Measurements from ENCODE around the gene MAP2K6.
A peak's percentile ranks its signal among the peaks of the same experiment; 100 is the strongest.

The MAP2K6 gene

GRCh38 chr17:69495787-69496186 is 81.3 kb downstream of the MAP2K6 start:
- no peak overlapping the region for H3K4me3 Mint-ChIP-seq
- no peaks in the 10 kb centered on the region for H3K36me3 Mint-ChIP-seq (ENCODE audit: insufficient read depth)
- no peaks in the 10 kb centered on the region for H3K27me3 Mint-ChIP-seq
- no peak overlapping the region for H3K27ac Mint-ChIP-seq
- no peak for DNase-seq
- H3K4me1 Mint-ChIP-seq (ENCODE audit: low read depth in 2 of 2): peaks cover 21 to 35% of the 10 kb centered on the region in 2 donors
- no peaks in the 10 kb centered on the region for H3K9me3 Mint-ChIP-seq
- ATAC-seq (replicated peaks): no peak

- Mint-ChIP-seq H3K4me1 (ENCODE audit: low read depth in 2 of 2) (peaks cover 25 to 28% of the 10 kb centered on the region in 2 donors), H3K4me3 (no peak overlapping the region), H3K9me3 (no peaks in the 10 kb centered on the region), H3K27ac (peak overlapping the region in 1 of 2 donors; percentile 63), H3K36me3 (ENCODE audit: insufficient read depth) (no peaks in the 10 kb centered on the region), H3K27me3 (no peaks in the 10 kb centered on the region)
- ATAC-seq (replicated peaks) (no peak), DNase-seq (no peak)
These were observed 82.7 kb downstream of the MAP2K6 start for GRCh38 chr17:69497161-69497560.

GRCh38 chr17:69499318-69499717 is 84.8 kb downstream of the MAP2K6 start:
- DNase-seq (no peak), ATAC-seq (replicated peaks) (no peak)
- H3K4me1 Mint-ChIP-seq (ENCODE audit: low read depth in 2 of 2): peaks cover 27 to 28% of the 10 kb centered on the region in 2 donors
- no peaks in the 10 kb centered on the region for H3K9me3 Mint-ChIP-seq
- no peak overlapping the region for H3K4me3 Mint-ChIP-seq
- no peaks in the 10 kb centered on the region for H3K27me3 Mint-ChIP-seq
- no peaks in the 10 kb centered on the region for H3K36me3 Mint-ChIP-seq (ENCODE audit: insufficient read depth)
- H3K27ac Mint-ChIP-seq: no peak overlapping the region

GRCh38 chr17:69500911-69501429 is 86.5 kb downstream of the MAP2K6 start:
- H3K27me3 Mint-ChIP-seq: no peaks in the 10 kb centered on the region
- peaks cover 27 to 28% of the 10 kb centered on the region in 2 donors for H3K4me1 Mint-ChIP-seq (ENCODE audit: low read depth in 2 of 2)
- H3K4me3 Mint-ChIP-seq: no peak overlapping the region
- DNase-seq (no peak), ATAC-seq (replicated peaks) (no peak)
- H3K9me3 Mint-ChIP-seq: no peaks in the 10 kb centered on the region
- H3K36me3 Mint-ChIP-seq (ENCODE audit: insufficient read depth): no peaks in the 10 kb centered on the region
- H3K27ac Mint-ChIP-seq: peak overlapping the region in 1 of 2 donors; percentile 14

GRCh38 chr17:69501591-69502468 is 87.3 kb downstream of the MAP2K6 start:
- no peaks in the 10 kb centered on the region for H3K36me3 Mint-ChIP-seq (ENCODE audit: insufficient read depth)
- peaks cover 25 to 29% of the 10 kb centered on the region in 2 donors for H3K4me1 Mint-ChIP-seq (ENCODE audit: low read depth in 2 of 2)
- DNase-seq (no peak), ATAC-seq (replicated peaks) (no peak)
- H3K4me3 Mint-ChIP-seq: no peak overlapping the region
- H3K9me3 Mint-ChIP-seq: no peaks in the 10 kb centered on the region
- no peaks in the 10 kb centered on the region for H3K27me3 Mint-ChIP-seq
- H3K27ac Mint-ChIP-seq: peak overlapping the region in 1 of 2 donors; percentile 50

- Mint-ChIP-seq H3K4me3 (no peak overlapping the region), H3K4me1 (ENCODE audit: low read depth in 2 of 2) (peaks cover 15 to 26% of the 10 kb centered on the region in 2 donors), H3K27ac (peak overlapping the region in 1 of 2 donors; percentile 64), H3K27me3 (no peaks in the 10 kb centered on the region), H3K36me3 (ENCODE audit: insufficient read depth) (no peaks in the 10 kb centered on the region), H3K9me3 (no peaks in the 10 kb centered on the region)
- DNase-seq (no peak), ATAC-seq (replicated peaks) (no peak)
These were observed 89.2 kb downstream of the MAP2K6 start for GRCh38 chr17:69503711-69504110.

- DNase-seq (no peak), ATAC-seq (replicated peaks) (no peak)
- H3K4me3 Mint-ChIP-seq: no peak overlapping the region
- no peaks in the 10 kb centered on the region for H3K9me3 Mint-ChIP-seq
- peaks cover 11 to 26% of the 10 kb centered on the region in 2 donors for H3K4me1 Mint-ChIP-seq (ENCODE audit: low read depth in 2 of 2)
- no peaks in the 10 kb centered on the region for H3K36me3 Mint-ChIP-seq (ENCODE audit: insufficient read depth)
- peak overlapping the region; percentile 13 to 20 for H3K27ac Mint-ChIP-seq
- no peaks in the 10 kb centered on the region for H3K27me3 Mint-ChIP-seq
These were observed 91.2 kb downstream of the MAP2K6 start for GRCh38 chr17:69505740-69506139.

- H3K4me3 Mint-ChIP-seq: no peak overlapping the region
- no peak for ATAC-seq (replicated peaks)
- H3K9me3 Mint-ChIP-seq: no peaks in the 10 kb centered on the region
These were observed 92.0 kb downstream of the MAP2K6 start for GRCh38 chr17:69506489-69506888.

GRCh38 chr17:69508814-69509213 is 94.3 kb downstream of the MAP2K6 start:
- DNase-seq: no peak
- Mint-ChIP-seq H3K27me3 (no peaks in the 10 kb centered on the region), H3K36me3 (ENCODE audit: insufficient read depth) (peaks cover 3% of the 10 kb centered on the region), H3K4me3 (no peak overlapping the region), H3K27ac (no peak overlapping the region), H3K4me1 (ENCODE audit: low read depth in 2 of 2) (peaks cover 2 to 22% of the 10 kb centered on the region in 2 donors), H3K9me3 (no peaks in the 10 kb centered on the region)
- ATAC-seq (replicated peaks): no peak

More at GRCh38 chr17:69506489-69506888, 92.0 kb downstream of the MAP2K6 start:
- Mint-ChIP-seq H3K36me3 (ENCODE audit: insufficient read depth) (no peaks in the 10 kb centered on the region), H3K4me1 (ENCODE audit: low read depth in 2 of 2) (peaks cover 13 to 30% of the 10 kb centered on the region in 2 donors), H3K27ac (no peak overlapping the region), H3K27me3 (no peaks in the 10 kb centered on the region)
- DNase-seq: no peak

GRCh38 chr17:69511250-69511649 is 96.8 kb downstream of the MAP2K6 start:
- H3K9me3 Mint-ChIP-seq: no peaks in the 10 kb centered on the region
- ATAC-seq (replicated peaks) (no peak), DNase-seq (no peak)
- no peaks in the 10 kb centered on the region for H3K27me3 Mint-ChIP-seq
- no peak overlapping the region for H3K4me3 Mint-ChIP-seq
- H3K4me1 Mint-ChIP-seq (ENCODE audit: low read depth in 2 of 2): peaks cover 2 to 21% of the 10 kb centered on the region in 2 donors
- H3K36me3 Mint-ChIP-seq (ENCODE audit: insufficient read depth): peaks cover 5% of the 10 kb centered on the region
- no peak overlapping the region for H3K27ac Mint-ChIP-seq

GRCh38 chr17:69512946-69513345 is 98.4 kb downstream of the MAP2K6 start:
- Mint-ChIP-seq H3K4me3 (no peak overlapping the region), H3K9me3 (no peaks in the 10 kb centered on the region), H3K36me3 (ENCODE audit: insufficient read depth) (peaks cover 9% of the 10 kb centered on the region), H3K27ac (no peak overlapping the region), H3K4me1 (ENCODE audit: low read depth in 2 of 2) (peaks cover 2 to 9% of the 10 kb centered on the region in 2 donors), H3K27me3 (no peaks in the 10 kb centered on the region)
- ATAC-seq (replicated peaks) (no peak), DNase-seq (no peak)

- H3K4me1 Mint-ChIP-seq (ENCODE audit: low read depth in 2 of 2): peaks cover 2 to 3% of the 10 kb centered on the region in 2 donors
- H3K27me3 Mint-ChIP-seq: no peaks in the 10 kb centered on the region
- no peak overlapping the region for H3K27ac Mint-ChIP-seq
- H3K9me3 Mint-ChIP-seq: no peaks in the 10 kb centered on the region
- no peak overlapping the region for H3K4me3 Mint-ChIP-seq
- ATAC-seq (replicated peaks): no peak
- peaks cover 32% of the 10 kb centered on the region for H3K36me3 Mint-ChIP-seq (ENCODE audit: insufficient read depth)
- no peak for DNase-seq
These were observed 101.7 kb downstream of the MAP2K6 start for GRCh38 chr17:69516225-69516624.

GRCh38 chr17:69516911-69517310 is 102.4 kb downstream of the MAP2K6 start:
- Mint-ChIP-seq H3K4me1 (ENCODE audit: low read depth in 2 of 2) (no peaks in the 10 kb centered on the region), H3K4me3 (no peak overlapping the region), H3K27me3 (no peaks in the 10 kb centered on the region), H3K36me3 (ENCODE audit: insufficient read depth) (peaks cover 36% of the 10 kb centered on the region), H3K9me3 (no peaks in the 10 kb centered on the region), H3K27ac (peak overlapping the region in 1 of 2 donors; percentile 42)
- ATAC-seq (replicated peaks): no peak
- DNase-seq: no peak

- no peak for DNase-seq
- Mint-ChIP-seq H3K27ac (peak overlapping the region in 1 of 2 donors; percentile 52), H3K36me3 (ENCODE audit: insufficient read depth) (peaks cover 32% of the 10 kb centered on the region), H3K4me1 (ENCODE audit: low read depth in 2 of 2) (peaks cover 0 to 3% of the 10 kb centered on the region in 2 donors), H3K27me3 (no peaks in the 10 kb centered on the region), H3K4me3 (no peak overlapping the region), H3K9me3 (no peaks in the 10 kb centered on the region)
- no peak for ATAC-seq (replicated peaks)
These were observed 104.5 kb downstream of the MAP2K6 start for GRCh38 chr17:69518951-69519350.
